ENCODE data around the gene MZT2A.
"Not testable (repeated sequence)": the region's sequence is repeated elsewhere in the genome, so short reads cannot be mapped to it uniquely, and the experiment has no call there.

The MZT2A gene

GRCh38 chr2:131520526-131520925 lies 28.3 kb upstream of the MZT2A start:
- DNase-seq (ENCODE audit: low read depth in 2 of 2) = no peak

GRCh38 chr2:131519871-131520470 lies 27.8 kb upstream of the MZT2A start:
- not testable (repeated sequence) for DNase-seq (ENCODE audit: low read depth in 2 of 2)

GRCh38 chr2:131519466-131519865 lies 27.3 kb upstream of the MZT2A start:
- no peak for DNase-seq (ENCODE audit: low read depth in 2 of 2)

- not testable (repeated sequence) for DNase-seq (ENCODE audit: low read depth in 2 of 2)
Observed at GRCh38 chr2:131518531-131518930, 26.3 kb upstream of the MZT2A start.

GRCh38 chr2:131517856-131518255 lies 25.7 kb upstream of the MZT2A start:
- not testable (repeated sequence) for DNase-seq (ENCODE audit: low read depth in 2 of 2)

GRCh38 chr2:131517106-131517831 lies 25.1 kb upstream of the MZT2A start:
- no peak for DNase-seq (ENCODE audit: low read depth in 2 of 2)

GRCh38 chr2:131516621-131517020 lies 24.4 kb upstream of the MZT2A start:
- DNase-seq (ENCODE audit: low read depth in 2 of 2) = not testable (repeated sequence)

GRCh38 chr2:131516011-131516410 lies 23.8 kb upstream of the MZT2A start:
- no peak for DNase-seq (ENCODE audit: low read depth in 2 of 2)

- not testable (repeated sequence) for DNase-seq (ENCODE audit: low read depth in 2 of 2)
Observed at GRCh38 chr2:131515235-131515634, 23.0 kb upstream of the MZT2A start.

GRCh38 chr2:131514408-131515166 lies 22.4 kb upstream of the MZT2A start:
- DNase-seq (ENCODE audit: low read depth in 2 of 2) = not testable (repeated sequence)

GRCh38 chr2:131511969-131512870 lies 20.0 kb upstream of the MZT2A start:
- DNase-seq (ENCODE audit: low read depth in 2 of 2) = not testable (repeated sequence)

GRCh38 chr2:131511291-131511968 lies 19.2 kb upstream of the MZT2A start:
- not testable (repeated sequence) for DNase-seq (ENCODE audit: low read depth in 2 of 2)

- DNase-seq (ENCODE audit: low read depth in 2 of 2) = no peak
Observed at GRCh38 chr2:131509615-131510014, 17.4 kb upstream of the MZT2A start.

- DNase-seq (ENCODE audit: low read depth in 2 of 2) = not testable (repeated sequence)
Observed at GRCh38 chr2:131504082-131504750, 12.0 kb upstream of the MZT2A start.

- not testable (repeated sequence) for DNase-seq (ENCODE audit: low read depth in 2 of 2)
Observed at GRCh38 chr2:131503587-131503986, 11.4 kb upstream of the MZT2A start.

GRCh38 chr2:131498321-131498973 lies 6.2 kb upstream of the MZT2A start:
- not testable (repeated sequence) for DNase-seq (ENCODE audit: low read depth in 2 of 2)

- not testable (repeated sequence) for DNase-seq (ENCODE audit: low read depth in 2 of 2)
Observed at GRCh38 chr2:131495506-131495905, 3.3 kb upstream of the MZT2A start.

- DNase-seq (ENCODE audit: low read depth in 2 of 2) = no peak
Observed at GRCh38 chr2:131493199-131493968, 1.2 kb upstream of the MZT2A start.

Data from fibroblast of skin of left biceps (primary cell).